Skin epidermis (tissue), 12 donors: Measurements from ENCODE around the gene SP5.
"Not testable (repeated sequence)": the region's sequence is repeated elsewhere in the genome, so short reads cannot be mapped to it uniquely, and the experiment has no call there.

ENCODE experiments used
- H3K27ac ChIP-seq, 21 experiments: fragments of 200-600 bp; sonication (generic) in 11 of 21; one replicate each; pipeline ENCODE4 v1.5.0; 2020; ENCODE audit warnings: mild to moderate bottlenecking in 3 of 21, inconsistent platforms in 2 of 21, moderate library complexity in 2 of 21
- H3K4me3 ChIP-seq, 7 experiments: fragments of 200-600 bp; sonication (generic) in 2 of 7; one replicate each; pipeline ENCODE4 v1.5.0; 2020; ENCODE audit warnings: inconsistent platforms in 2 of 7, mild to moderate bottlenecking in 2 of 7, moderate library complexity in 1 of 7

The SP5 gene

GRCh38 chr2:170715062-170715931, at the start of gene SP5:
Gene SP5, plus strand, starts transcription at chr2:170715337. Its CDS starts 176 bp downstream, at chr2:170715513.
- peak within 1 kb of the TSS in 7 of 21 experiments; percentile 8 to 69 (median 28) for H3K27ac ChIP-seq
- peak within 1 kb of the TSS; percentile 19 to 54 (median 32) for H3K4me3 ChIP-seq

GRCh38 chr2:170665743-170666142, 49.4 kb upstream of the SP5 start:
- Histone ChIP-seq H3K4me3 (no peak overlapping the region), H3K27ac (no peak overlapping the region)

GRCh38 chr2:170669909-170670308, 45.2 kb upstream of the SP5 start:
- H3K4me3 ChIP-seq: no peak overlapping the region
- no peak overlapping the region for H3K27ac ChIP-seq

GRCh38 chr2:170670651-170671050, 44.5 kb upstream of the SP5 start:
- H3K27ac ChIP-seq: no peak overlapping the region
- H3K4me3 ChIP-seq: no peak overlapping the region

GRCh38 chr2:170671079-170671478, 44.1 kb upstream of the SP5 start:
- Histone ChIP-seq H3K4me3 (no peak overlapping the region), H3K27ac (no peak overlapping the region)

- H3K4me3 ChIP-seq, H3K27ac ChIP-seq: not testable (repeated sequence)
Measured at GRCh38 chr2:170674282-170674681, 40.9 kb upstream of the SP5 start.

GRCh38 chr2:170675701-170676100, 39.4 kb upstream of the SP5 start:
- Histone ChIP-seq H3K27ac (no peak overlapping the region), H3K4me3 (no peak overlapping the region)

GRCh38 chr2:170679607-170680079, 35.5 kb upstream of the SP5 start:
- no peak overlapping the region for H3K27ac ChIP-seq
- H3K4me3 ChIP-seq: no peak overlapping the region

- H3K4me3 ChIP-seq: no peak overlapping the region
- no peak overlapping the region for H3K27ac ChIP-seq
Measured at GRCh38 chr2:170680172-170680941, 34.8 kb upstream of the SP5 start.

GRCh38 chr2:170681311-170681710, 33.8 kb upstream of the SP5 start:
- H3K27ac ChIP-seq: no peak overlapping the region

GRCh38 chr2:170685591-170685990, 29.5 kb upstream of the SP5 start:
- no peak overlapping the region for H3K27ac ChIP-seq
- no peak overlapping the region for H3K4me3 ChIP-seq

More at GRCh38 chr2:170681311-170681710, 33.8 kb upstream of the SP5 start:
- H3K4me3 ChIP-seq: no peak overlapping the region

- Histone ChIP-seq H3K4me3 (no peak overlapping the region), H3K27ac (no peak overlapping the region)
Measured at GRCh38 chr2:170689481-170689880, 25.7 kb upstream of the SP5 start.

- Histone ChIP-seq H3K4me3 (no peak overlapping the region), H3K27ac (no peak overlapping the region)
Measured at GRCh38 chr2:170690640-170691039, 24.5 kb upstream of the SP5 start.

GRCh38 chr2:170694316-170694715, 20.8 kb upstream of the SP5 start:
- Histone ChIP-seq H3K27ac (no peak overlapping the region), H3K4me3 (no peak overlapping the region)

GRCh38 chr2:170695521-170696410, 19.4 kb upstream of the SP5 start:
- H3K4me3 ChIP-seq: no peak overlapping the region
- no peak overlapping the region for H3K27ac ChIP-seq

- Histone ChIP-seq H3K4me3 (no peak overlapping the region), H3K27ac (no peak overlapping the region)
Measured at GRCh38 chr2:170696948-170697347, 18.2 kb upstream of the SP5 start.

- H3K4me3 ChIP-seq: no peak overlapping the region
- H3K27ac ChIP-seq: no peak overlapping the region
Measured at GRCh38 chr2:170701011-170701410, 14.1 kb upstream of the SP5 start.

GRCh38 chr2:170703776-170704476, 11.2 kb upstream of the SP5 start:
- Histone ChIP-seq H3K27ac (no peak overlapping the region), H3K4me3 (no peak overlapping the region)
